HepG2 (cell line): Measurements from ENCODE around the gene TLE1. TPM values are rescaled to one million over a fixed set of nuclear protein-coding genes. Genes with fewer than 3 reads are reported as not detected.
A peak's percentile ranks its signal among the peaks of the same experiment; 100 is the strongest.

ENCODE experiments used
- ARID2 ChIP-seq: sonication (generic); formaldehyde crosslinking; IDR thresholded peaks from 2 replicates; pipeline ENCODE4 v1.8.1; 2022; ENCODE audit warnings: mild to moderate bottlenecking, missing genetic modification reagents, borderline replicate concordance
- BCL6 ChIP-seq: IDR thresholded peaks from 2 replicates; pipeline ENCODE4 v1.6.1; 2016; ENCODE audit warnings: missing genetic modification reagents, missing compliant biosample characterization
- CHCHD3 ChIP-seq: sonication (generic); formaldehyde crosslinking; IDR thresholded peaks from 2 replicates; pipeline ENCODE4 v1.8.0; 2022; ENCODE audit warnings: mild to moderate bottlenecking, missing genetic modification reagents, moderate library complexity
- GATAD1 ChIP-seq: IDR thresholded peaks from 2 replicates; pipeline ENCODE4 v1.6.1; 2016; ENCODE audit warnings: missing genetic modification reagents, missing compliant biosample characterization
- HMGA1 ChIP-seq: sonication (generic); formaldehyde crosslinking; conservative IDR thresholded peaks from 2 replicates; pipeline ENCODE4 v1.4.0; 2020; ENCODE audit warnings: missing genetic modification reagents
- KAT8 ChIP-seq: IDR thresholded peaks from 2 replicates; pipeline ENCODE4 v1.6.1; 2016; ENCODE audit warnings: missing genetic modification reagents, missing compliant biosample characterization
- MXD4 ChIP-seq: IDR thresholded peaks from 2 replicates; pipeline ENCODE4 v1.6.1; 2016; ENCODE audit warnings: mild to moderate bottlenecking, missing biosample characterization, missing genetic modification reagents
- NR2C2 ChIP-seq: sonication (generic); formaldehyde crosslinking; IDR thresholded peaks from 2 replicates; pipeline ENCODE4 v1.4.0; 2020; ENCODE audit warnings: missing genetic modification reagents, mild to moderate bottlenecking, moderate library complexity, borderline replicate concordance
- SALL2 ChIP-seq: sonication (generic); formaldehyde crosslinking; IDR thresholded peaks from 2 replicates; pipeline ENCODE4 v1.8.1; 2023; ENCODE audit warnings: mild to moderate bottlenecking, missing genetic modification reagents, inconsistent platforms
- TCF7 ChIP-seq: sonication (generic); IDR thresholded peaks from 2 replicates; pipeline ENCODE4 v1.6.1; 2016; ENCODE audit warnings: antibody characterized with exemption, low read depth
- ZFP1 ChIP-seq: IDR thresholded peaks from 2 replicates; pipeline ENCODE4 v1.6.1; 2016
- ZKSCAN1 ChIP-seq: fragments of 150-350 bp; IDR thresholded peaks from 2 replicates; pipeline ENCODE4 v1.6.1; 2014; ENCODE audit warnings: low read length
- ZNF136 ChIP-seq: sonication (generic); formaldehyde crosslinking; IDR thresholded peaks from 2 replicates; pipeline ENCODE4 v1.8.1; 2022; ENCODE audit warnings: low read depth, mild to moderate bottlenecking, moderate library complexity, missing genetic modification reagents
- ZNF17 ChIP-seq: sonication (generic); formaldehyde crosslinking; IDR thresholded peaks from 2 replicates; pipeline ENCODE4 v1.5.0; 2020; ENCODE audit warnings: mild to moderate bottlenecking, missing genetic modification reagents
- ZNF234 ChIP-seq: sonication (generic); formaldehyde crosslinking; conservative IDR thresholded peaks from 2 replicates; pipeline ENCODE4 v1.5.1; 2020; ENCODE audit warnings: mild to moderate bottlenecking, missing genetic modification reagents
- ZNF550 ChIP-seq: sonication (generic); formaldehyde crosslinking; IDR thresholded peaks from 2 replicates; pipeline ENCODE4 v1.4.0; 2020; ENCODE audit warnings: mild to moderate bottlenecking, missing genetic modification reagents, borderline replicate concordance
- ZNF607 ChIP-seq: sonication (generic); formaldehyde crosslinking; IDR thresholded peaks from 2 replicates; pipeline ENCODE4 v1.5.1; 2020; ENCODE audit warnings: missing genetic modification reagents, mild to moderate bottlenecking, borderline replicate concordance
- ZNF614 ChIP-seq: IDR thresholded peaks from 2 replicates; pipeline ENCODE4 v1.6.1; 2018; ENCODE audit warnings: missing biosample characterization, missing genetic modification reagents, inconsistent platforms, borderline replicate concordance
- ZNF619 ChIP-seq: sonication (generic); formaldehyde crosslinking; IDR thresholded peaks from 2 replicates; pipeline ENCODE4 v1.4.0; 2020; ENCODE audit warnings: mild to moderate bottlenecking, missing genetic modification reagents
- ZNF720 ChIP-seq: sonication (generic); formaldehyde crosslinking; IDR thresholded peaks from 2 replicates; pipeline ENCODE4 v1.4.0; 2020; ENCODE audit warnings: missing genetic modification reagents
- ZNF781 ChIP-seq: sonication (generic); formaldehyde crosslinking; IDR thresholded peaks from 2 replicates; pipeline ENCODE4 v1.5.1; 2020; ENCODE audit warnings: borderline replicate concordance, mild to moderate bottlenecking, missing genetic modification reagents; ENCODE audit errors: not compliant biosample characterization
- polyA plus RNA-seq, 8 experiments: library from polyadenylated mRNA; depleted of rRNA in 3 of 8; stranded (reverse) in 7 of 8; unstranded in 1 of 8; fragments of >200 nt; fragmentation: Illumina TruSeq in 4 of 8; extraction: Trizol in 4 of 8; gene quantifications; 2 replicates each; pipeline versions ENCODE4 v1.2.1 to v1.2.3, GENCODE V29; 2011 to 2016; ENCODE audit warnings: low read depth in 4 of 8, missing spikeins in 1 of 8, mixed read lengths in 1 of 8; ENCODE audit not compliant: insufficient read depth in 1 of 8
- total RNA-seq, 5 experiments: library from RNA; depleted of rRNA; stranded (reverse); fragments of >200 nt; fragmentation: Illumina TruSeq; extraction: Trizol; gene quantifications; 2 replicates each; pipeline ENCODE4 v1.2.3, GENCODE V29; 2016; ENCODE audit warnings: low read depth in 1 of 5
- TF ChIP-seq, protein P1 (sequence below): IDR thresholded peaks from 2 replicates; pipeline ENCODE4 v1.6.1; 2012; ENCODE audit warnings: low read depth, low read length, improper control_type of control experiment
- TF ChIP-seq, protein P2 (sequence below): sonication (generic); formaldehyde crosslinking; IDR thresholded peaks from 2 replicates; pipeline ENCODE4 v1.5.0; 2020; ENCODE audit warnings: missing genetic modification reagents, mild to moderate bottlenecking, borderline replicate concordance
- TF ChIP-seq, protein P3 (sequence below): sonication (generic); formaldehyde crosslinking; IDR thresholded peaks from 2 replicates; pipeline ENCODE4 v1.4.0; 2020; ENCODE audit warnings: missing genetic modification reagents
- TF ChIP-seq, protein P4 (sequence below): sonication (generic); formaldehyde crosslinking; IDR thresholded peaks from 2 replicates; pipeline ENCODE4 v1.8.1; 2023; ENCODE audit warnings: mild to moderate bottlenecking, missing genetic modification reagents
- TF ChIP-seq, protein P5 (sequence below): sonication (generic); formaldehyde crosslinking; IDR thresholded peaks from 2 replicates; pipeline ENCODE4 v1.4.0; 2020; ENCODE audit warnings: missing genetic modification reagents

Gene TLE1
- total and polyA plus RNA-seq, 2 of the 13 experiments (the other 11 are each of a cell fraction or from before 2014, with no cell fraction given) = 35.9 to 109 TPM

DNA sequence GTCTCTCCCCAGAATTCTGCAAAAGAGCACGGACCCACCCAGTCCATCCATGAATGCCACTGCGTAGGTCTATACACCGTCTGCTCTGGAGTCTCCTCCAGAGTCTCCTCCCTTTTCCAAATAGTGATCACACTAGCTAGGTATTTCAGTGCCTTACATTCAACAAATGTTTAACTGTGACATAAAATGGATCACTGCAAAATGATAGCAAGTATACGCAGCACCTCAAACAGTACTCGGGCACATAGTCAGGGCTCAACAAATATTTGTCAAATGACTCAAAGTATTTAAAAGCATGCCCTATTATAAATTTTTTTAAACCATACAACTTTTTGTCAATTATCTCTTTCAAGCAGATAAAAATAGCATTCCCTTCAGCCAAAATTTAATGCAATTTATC, 60.5 kb downstream of the TLE1 start (continued):
- TF ChIP-seq BCL6 (CRISPR knock-in tag) = peak; percentile 16; the same call in 1 of the 2 replicates
- TF ChIP-seq, protein P1, sequence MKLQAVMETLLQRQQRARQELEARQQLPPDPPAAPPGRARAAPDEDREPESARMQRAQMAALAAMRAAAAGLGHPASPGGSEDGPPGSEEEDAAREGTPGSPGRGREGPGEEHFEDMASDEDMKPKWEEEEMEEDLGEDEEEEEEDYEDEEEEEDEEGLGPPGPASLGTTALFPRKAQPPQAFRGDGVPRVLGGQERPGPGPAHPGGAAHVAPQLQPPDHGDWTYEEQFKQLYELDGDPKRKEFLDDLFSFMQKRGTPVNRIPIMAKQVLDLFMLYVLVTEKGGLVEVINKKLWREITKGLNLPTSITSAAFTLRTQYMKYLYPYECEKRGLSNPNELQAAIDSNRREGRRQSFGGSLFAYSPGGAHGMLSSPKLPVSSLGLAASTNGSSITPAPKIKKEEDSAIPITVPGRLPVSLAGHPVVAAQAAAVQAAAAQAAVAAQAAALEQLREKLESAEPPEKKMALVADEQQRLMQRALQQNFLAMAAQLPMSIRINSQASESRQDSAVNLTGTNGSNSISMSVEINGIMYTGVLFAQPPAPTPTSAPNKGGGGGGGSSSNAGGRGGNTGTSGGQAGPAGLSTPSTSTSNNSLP = peak; percentile 65; the same call in 1 of the 2 replicates
- TF ChIP-seq, protein P2, sequence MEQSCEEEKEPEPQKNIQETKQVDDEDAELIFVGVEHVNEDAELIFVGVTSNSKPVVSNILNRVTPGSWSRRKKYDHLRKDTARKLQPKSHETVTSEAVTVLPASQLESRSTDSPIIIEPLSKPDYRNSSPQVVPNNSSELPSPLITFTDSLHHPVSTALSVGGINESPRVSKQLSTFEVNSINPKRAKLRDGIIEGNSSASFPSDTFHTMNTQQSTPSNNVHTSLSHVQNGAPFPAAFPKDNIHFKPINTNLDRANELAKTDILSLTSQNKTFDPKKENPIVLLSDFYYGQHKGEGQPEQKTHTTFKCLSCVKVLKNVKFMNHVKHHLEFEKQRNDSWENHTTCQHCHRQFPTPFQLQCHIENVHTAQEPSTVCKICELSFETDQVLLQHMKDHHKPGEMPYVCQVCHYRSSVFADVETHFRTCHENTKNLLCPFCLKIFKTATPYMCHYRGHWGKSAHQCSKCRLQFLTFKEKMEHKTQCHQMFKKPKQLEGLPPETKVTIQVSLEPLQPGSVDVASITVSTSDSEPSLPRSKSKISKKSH (CRISPR knock-in tag) = no peak
- TF ChIP-seq GATAD1 (CRISPR knock-in tag) = no peak
- no peak for TF ChIP-seq MXD4 (CRISPR knock-in tag)
- TF ChIP-seq KAT8 (CRISPR knock-in tag) = no peak
- no peak for TF ChIP-seq ZNF234
- TF ChIP-seq CHCHD3 (CRISPR knock-in tag) = no peak
- no peak for TF ChIP-seq ZNF607 (CRISPR knock-in tag)
- TF ChIP-seq TCF7 = peak; percentile 27; the same call in 1 of the 2 replicates
- TF ChIP-seq NR2C2 (CRISPR knock-in tag) = no peak
- TF ChIP-seq ZNF550 (CRISPR knock-in tag) = no peak
- no peak for TF ChIP-seq ZNF17 (CRISPR knock-in tag)
- no peak for TF ChIP-seq ZNF614
- TF ChIP-seq, protein P3, sequence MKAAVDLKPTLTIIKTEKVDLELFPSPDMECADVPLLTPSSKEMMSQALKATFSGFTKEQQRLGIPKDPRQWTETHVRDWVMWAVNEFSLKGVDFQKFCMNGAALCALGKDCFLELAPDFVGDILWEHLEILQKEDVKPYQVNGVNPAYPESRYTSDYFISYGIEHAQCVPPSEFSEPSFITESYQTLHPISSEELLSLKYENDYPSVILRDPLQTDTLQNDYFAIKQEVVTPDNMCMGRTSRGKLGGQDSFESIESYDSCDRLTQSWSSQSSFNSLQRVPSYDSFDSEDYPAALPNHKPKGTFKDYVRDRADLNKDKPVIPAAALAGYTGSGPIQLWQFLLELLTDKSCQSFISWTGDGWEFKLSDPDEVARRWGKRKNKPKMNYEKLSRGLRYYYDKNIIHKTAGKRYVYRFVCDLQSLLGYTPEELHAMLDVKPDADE = no peak
- no peak for TF ChIP-seq ZNF136 (CRISPR knock-in tag)
- peak; percentile 95 for TF ChIP-seq ZKSCAN1
- TF ChIP-seq ZNF781 (CRISPR knock-in tag) = no peak
- TF ChIP-seq HMGA1 (CRISPR knock-in tag) = no peak
- TF ChIP-seq ARID2 (CRISPR knock-in tag) = no peak
- TF ChIP-seq ZNF619 (CRISPR knock-in tag) = no peak
- TF ChIP-seq SALL2 = no peak
- TF ChIP-seq, protein P4, sequence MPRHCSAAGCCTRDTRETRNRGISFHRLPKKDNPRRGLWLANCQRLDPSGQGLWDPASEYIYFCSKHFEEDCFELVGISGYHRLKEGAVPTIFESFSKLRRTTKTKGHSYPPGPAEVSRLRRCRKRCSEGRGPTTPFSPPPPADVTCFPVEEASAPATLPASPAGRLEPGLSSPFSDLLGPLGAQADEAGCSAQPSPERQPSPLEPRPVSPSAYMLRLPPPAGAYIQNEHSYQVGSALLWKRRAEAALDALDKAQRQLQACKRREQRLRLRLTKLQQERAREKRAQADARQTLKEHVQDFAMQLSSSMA (CRISPR knock-in tag) = no peak
- TF ChIP-seq, protein P5, sequence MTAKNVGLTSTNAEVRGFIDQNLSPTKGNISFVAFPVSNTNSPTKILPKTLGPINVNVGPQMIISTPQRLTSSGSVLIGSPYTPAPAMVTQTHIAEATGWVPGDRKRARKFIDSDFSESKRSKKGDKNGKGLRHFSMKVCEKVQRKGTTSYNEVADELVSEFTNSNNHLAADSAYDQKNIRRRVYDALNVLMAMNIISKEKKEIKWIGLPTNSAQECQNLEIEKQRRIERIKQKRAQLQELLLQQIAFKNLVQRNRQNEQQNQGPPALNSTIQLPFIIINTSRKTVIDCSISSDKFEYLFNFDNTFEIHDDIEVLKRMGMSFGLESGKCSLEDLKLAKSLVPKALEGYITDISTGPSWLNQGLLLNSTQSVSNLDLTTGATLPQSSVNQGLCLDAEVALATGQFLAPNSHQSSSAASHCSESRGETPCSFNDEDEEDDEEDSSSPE (CRISPR knock-in tag) = no peak
- peak; percentile 73; the same call in 1 of the 2 replicates for TF ChIP-seq ZFP1 (CRISPR knock-in tag)
- TF ChIP-seq ZNF720 (CRISPR knock-in tag) = no peak
